Stimulated activated CD4-positive, alpha-beta T cell treated with anti-CD3 and anti-CD28 coated beads, Interleukin-4, amount 100 ng/mL, for 48 hours (primary cell): ENCODE measurements around the gene CDC42.

Experiments
- DNase-seq, 2 donors: peaks; one replicate each; pipeline ENCODE4 v3.0.0-alpha.2; 2020; ENCODE audit warnings: low read depth in 2 of 2

The CDC42 gene

GRCh38 chr1:22037520-22037919 lies 15.0 kb upstream of the CDC42 start:
- DNase-seq: no peak

- DNase-seq: no peak
Observed at GRCh38 chr1:22038036-22038435, 14.5 kb upstream of the CDC42 start.

- peak; percentile 71 to 80 for DNase-seq
Observed at GRCh38 chr1:22039594-22040285, 12.8 kb upstream of the CDC42 start.

- no peak for DNase-seq
Observed at GRCh38 chr1:22040286-22040623, 12.3 kb upstream of the CDC42 start.

GRCh38 chr1:22041505-22041904 lies 11.0 kb upstream of the CDC42 start:
- no peak for DNase-seq

GRCh38 chr1:22043198-22043769 lies 9.2 kb upstream of the CDC42 start:
- no peak for DNase-seq

- DNase-seq: no peak
Observed at GRCh38 chr1:22044690-22045420, 7.7 kb upstream of the CDC42 start.

GRCh38 chr1:22045604-22046228 lies 6.8 kb upstream of the CDC42 start:
- no peak for DNase-seq

- peak; percentile 24 to 41 for DNase-seq
Observed at GRCh38 chr1:22048351-22049192, 3.9 kb upstream of the CDC42 start.

GRCh38 chr1:22050330-22050729 lies 2.2 kb upstream of the CDC42 start:
- no peak for DNase-seq

GRCh38 chr1:22051607-22052114 lies 848 bp upstream of the CDC42 start:
- DNase-seq: no peak

- peak; percentile 18 to 27 for DNase-seq
Observed at GRCh38 chr1:22053017-22053860, 730 bp downstream of the CDC42 start.

GRCh38 chr1:22053861-22054770 lies 1.6 kb downstream of the CDC42 start:
- no peak for DNase-seq

GRCh38 chr1:22055463-22055862 lies 3.0 kb downstream of the CDC42 start:
- no peak for DNase-seq

- DNase-seq: no peak
Observed at GRCh38 chr1:22056043-22056442, 3.5 kb downstream of the CDC42 start.

- no peak for DNase-seq
Observed at GRCh38 chr1:22056936-22057335, 4.4 kb downstream of the CDC42 start.

- no peak for DNase-seq
Observed at GRCh38 chr1:22057861-22058260, 5.4 kb downstream of the CDC42 start.

- DNase-seq: no peak
Observed at GRCh38 chr1:22064751-22065402, 12.4 kb downstream of the CDC42 start.

GRCh38 chr1:22071511-22071910 lies 19.0 kb downstream of the CDC42 start:
- no peak for DNase-seq
